WTC11 (cell line): ENCODE results near the gene LHFPL4. TPM values are rescaled to one million over a fixed set of nuclear protein-coding genes. Genes with fewer than 3 reads are reported as not detected.

ENCODE experiments used
- ATAC-seq: fragments of 200-7000 bp; cut with Tn5 transposase; 2 replicates; pipeline ENCODE4 v1.10.0; 2021; ENCODE audit warnings: mild to moderate bottlenecking, moderate library complexity
- CTCF ChIA-PET: fragments of 300-600 bp; sonication (Branson Sonifier 250); formaldehyde crosslinking; loops from one replicate; lab custom pipeline; 2021; ENCODE audit warnings: antibody characterized with exemption; lab: Charles Lee
- POLR2A ChIA-PET: fragments of 350-600 bp; sonication (Branson Sonifier 250); formaldehyde crosslinking; loops from one replicate; lab custom pipeline; 2021; ENCODE audit warnings: antibody characterized with exemption; lab: Charles Lee
- DNase-seq: peaks from one replicate; pipeline ENCODE4 v3.0.0; 2021; ENCODE audit warnings: low spot score
- H3K27ac Mint-ChIP-seq: 2 replicates; pipeline ENCODE4 v1.8.0; 2021; ENCODE audit warnings: mixed read lengths
- H3K27me3 Mint-ChIP-seq: 2 replicates; pipeline ENCODE4 v1.8.0; 2021; ENCODE audit warnings: low read depth, mild to moderate bottlenecking, moderate library complexity, mixed read lengths
- H3K36me3 Mint-ChIP-seq: 2 replicates; pipeline ENCODE4 v1.8.0; 2021; ENCODE audit warnings: mixed read lengths
- H3K4me1 Mint-ChIP-seq: 2 replicates; pipeline ENCODE4 v1.8.0; 2022; ENCODE audit warnings: mixed read lengths
- H3K4me3 Mint-ChIP-seq: 2 replicates; pipeline ENCODE4 v1.8.0; 2021; ENCODE audit warnings: mild to moderate bottlenecking, moderate library complexity, mixed read lengths
- H3K9me3 Mint-ChIP-seq: 2 replicates; pipeline ENCODE4 v1.8.0; 2021; ENCODE audit warnings: mixed read lengths
- CBFB ChIP-seq: sonication (generic); formaldehyde crosslinking; IDR thresholded peaks from 2 replicates; pipeline ENCODE4 v1.8.1; 2022; ENCODE audit warnings: mild to moderate bottlenecking, low read depth, missing genetic modification reagents
- CDX4 ChIP-seq: fragments of 250-450 bp; sonication (Bioruptor Pico); IDR thresholded peaks from 2 replicates; pipeline ENCODE4 v1.9.0; 2021; ENCODE audit warnings: moderate library complexity, mild to moderate bottlenecking, inconsistent platforms, borderline replicate concordance
- E2F1 ChIP-seq: sonication (generic); formaldehyde crosslinking; IDR thresholded peaks from 2 replicates; pipeline ENCODE4 v1.8.0; 2022; ENCODE audit warnings: mild to moderate bottlenecking, missing genetic modification reagents
- ERG ChIP-seq: fragments of 250-450 bp; sonication (Bioruptor Pico); IDR thresholded peaks from 2 replicates; pipeline ENCODE4 v1.8.0; 2021; ENCODE audit warnings: mild to moderate bottlenecking
- GRHL2 ChIP-seq: fragments of 250-450 bp; sonication (Bioruptor Pico); IDR thresholded peaks from 2 replicates; pipeline ENCODE4 v1.8.0; 2022; ENCODE audit warnings: mild to moderate bottlenecking, moderate library complexity; ENCODE audit not compliant: insufficient replicate concordance, severe bottlenecking
- JUN ChIP-seq: sonication (generic); formaldehyde crosslinking; IDR thresholded peaks from 2 replicates; pipeline ENCODE4 v1.8.0; 2023; ENCODE audit warnings: mild to moderate bottlenecking, missing genetic modification reagents
- MLX ChIP-seq: sonication (generic); formaldehyde crosslinking; IDR thresholded peaks from 2 replicates; pipeline ENCODE4 v1.8.1; 2023; ENCODE audit warnings: mild to moderate bottlenecking, missing genetic modification reagents, moderate library complexity
- NFE2L1 ChIP-seq: sonication (generic); formaldehyde crosslinking; IDR thresholded peaks from 2 replicates; pipeline ENCODE4 v1.8.1; 2023; ENCODE audit warnings: missing genetic modification reagents
- NR3C1 ChIP-seq: sonication (generic); formaldehyde crosslinking; conservative IDR thresholded peaks from 2 replicates; pipeline ENCODE4 v1.8.1; 2023; ENCODE audit warnings: low read depth, mild to moderate bottlenecking, missing genetic modification reagents
- OVOL2 ChIP-seq: fragments of 250-450 bp; sonication (Bioruptor Pico); IDR thresholded peaks from 2 replicates; pipeline ENCODE4 v1.9.0; 2021; ENCODE audit warnings: mild to moderate bottlenecking, borderline replicate concordance
- RORB ChIP-seq: fragments of 250-450 bp; sonication (Bioruptor Pico); IDR thresholded peaks from 2 replicates; pipeline ENCODE4 v1.9.0; 2021; ENCODE audit warnings: mild to moderate bottlenecking
- SMAD3 ChIP-seq: sonication (generic); formaldehyde crosslinking; IDR thresholded peaks from 2 replicates; pipeline ENCODE4 v1.8.0; 2022; ENCODE audit warnings: missing genetic modification reagents, mild to moderate bottlenecking, borderline replicate concordance
- TCF7 ChIP-seq: sonication (generic); formaldehyde crosslinking; IDR thresholded peaks from 2 replicates; pipeline ENCODE4 v1.8.0; 2022; ENCODE audit warnings: mild to moderate bottlenecking, low read depth, missing genetic modification reagents, moderate library complexity
- USF1 ChIP-seq: sonication (generic); formaldehyde crosslinking; IDR thresholded peaks from 2 replicates; pipeline ENCODE4 v1.8.0; 2022; ENCODE audit warnings: mild to moderate bottlenecking, missing genetic modification reagents
- ZMAT4 ChIP-seq: fragments of 250-450 bp; sonication (Bioruptor Pico); IDR thresholded peaks from 2 replicates; pipeline ENCODE4 v1.9.0; 2021; ENCODE audit warnings: mild to moderate bottlenecking
- ZNF121 ChIP-seq: sonication (generic); formaldehyde crosslinking; IDR thresholded peaks from 2 replicates; pipeline ENCODE4 v1.8.0; 2023; ENCODE audit warnings: missing genetic modification reagents
- ZNF232 ChIP-seq: sonication (generic); formaldehyde crosslinking; IDR thresholded peaks from 2 replicates; pipeline ENCODE4 v1.8.0; 2022; ENCODE audit warnings: mild to moderate bottlenecking, missing genetic modification reagents
- ZNF532 ChIP-seq: fragments of 250-450 bp; sonication (Bioruptor Pico); IDR thresholded peaks from 2 replicates; pipeline ENCODE4 v1.9.0; 2021; ENCODE audit warnings: mild to moderate bottlenecking, borderline replicate concordance
- ZSCAN18 ChIP-seq: fragments of 250-450 bp; sonication (Bioruptor Pico); IDR thresholded peaks from 2 replicates; pipeline ENCODE4 v2.1.2; 2022; ENCODE audit warnings: mild to moderate bottlenecking, moderate library complexity
- total RNA-seq: library from RNA; stranded (reverse); gene quantifications from 3 replicates; pipeline ENCODE4 v1.2.3, GENCODE V29; 2021

Gene LHFPL4
- total RNA-seq, 1 experiment from 2014 or later = 24.4 TPM

- Mint-ChIP-seq H3K27me3 (peaks cover 75% of the 10 kb centered on the region), H3K9me3 (peaks cover 12% of the 10 kb centered on the region), H3K27ac (no peak overlapping the region), H3K4me3 (no peak overlapping the region), H3K4me1 (no peaks in the 10 kb centered on the region; the same call in 1 of the 2 replicates), H3K36me3 (peaks cover 1% of the 10 kb centered on the region)
- ChIA-PET CTCF (no interaction called here), POLR2A (no interaction called here)
- DNase-seq (no peak), ATAC-seq (no peak)
- TF ChIP-seq ERG (CRISPR knock-in tag) (no peak), GRHL2 (no peak), SMAD3 (CRISPR knock-in tag) (no peak), JUN (no peak), CDX4 (CRISPR knock-in tag) (no peak), NFE2L1 (no peak), ZMAT4 (CRISPR knock-in tag) (no peak)
Measured at GRCh38 chr3:9514306-9514705, 39.3 kb downstream of the LHFPL4 start.

- ATAC-seq (no peak), DNase-seq (no peak)
- Mint-ChIP-seq H3K4me1 (peaks cover 2% of the 10 kb centered on the region; the same call in 1 of the 2 replicates), H3K36me3 (no peaks in the 10 kb centered on the region), H3K9me3 (no peaks in the 10 kb centered on the region), H3K27ac (no peak overlapping the region), H3K27me3 (peaks cover 76% of the 10 kb centered on the region), H3K4me3 (no peak overlapping the region)
- ChIA-PET POLR2A (no interaction called here), CTCF (interaction anchor here (0.7 to 2.9 kb wide), 2 partner anchors 10 to 36 kb away, joined by 3 to 16 read pairs; no protein-coding TSS in a partner anchor)
- no peak for TF ChIP-seq TCF7 (CRISPR knock-in tag)
- TF ChIP-seq GRHL2 = no peak
- no peak for TF ChIP-seq ZNF532 (CRISPR knock-in tag)
- TF ChIP-seq ZMAT4 (CRISPR knock-in tag) = no peak
- no peak for TF ChIP-seq RORB
- no peak for TF ChIP-seq NR3C1 (CRISPR knock-in tag)
- no peak for TF ChIP-seq ZSCAN18 (CRISPR knock-in tag)
- no peak for TF ChIP-seq OVOL2 (CRISPR knock-in tag)
- TF ChIP-seq CBFB (CRISPR knock-in tag) = no peak
- TF ChIP-seq E2F1 = no peak
- no peak for TF ChIP-seq CDX4 (CRISPR knock-in tag)
- TF ChIP-seq ZNF232 (CRISPR knock-in tag) = no peak
- TF ChIP-seq MLX (CRISPR knock-in tag) = no peak
- TF ChIP-seq ERG (CRISPR knock-in tag) = no peak
- no peak for TF ChIP-seq USF1 (CRISPR knock-in tag)
- no peak for TF ChIP-seq ZNF121
Measured at GRCh38 chr3:9512456-9513045, 41.1 kb downstream of the LHFPL4 start.
